ENCODE measurements around the gene MFSD6.

DNA sequence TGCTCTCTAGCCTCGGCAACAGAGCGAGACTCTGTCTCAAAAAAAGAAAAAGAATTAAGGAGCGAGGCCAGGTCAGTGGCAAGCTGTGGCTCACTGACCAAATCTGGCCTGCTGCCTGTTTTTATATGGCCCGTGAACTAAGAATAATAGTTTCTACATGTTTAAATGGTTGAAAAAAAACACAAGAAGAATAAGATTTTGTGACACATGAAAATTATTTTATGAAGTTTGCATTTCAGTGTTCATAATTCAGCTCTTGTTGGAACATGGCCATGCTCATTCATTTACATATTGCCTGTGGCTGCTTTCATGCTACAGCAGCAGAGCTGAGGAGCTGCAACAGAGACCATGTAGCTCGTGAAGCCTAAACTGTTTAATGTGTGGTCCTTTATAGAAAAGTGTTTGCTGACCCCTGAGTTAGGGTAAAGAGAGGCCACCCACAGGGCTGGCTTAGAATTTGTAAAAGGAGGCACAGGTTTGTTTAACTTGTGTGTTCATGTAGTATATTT is 59.5 kb downstream of the MFSD6 start:
- TF ChIP-seq, protein P1, sequence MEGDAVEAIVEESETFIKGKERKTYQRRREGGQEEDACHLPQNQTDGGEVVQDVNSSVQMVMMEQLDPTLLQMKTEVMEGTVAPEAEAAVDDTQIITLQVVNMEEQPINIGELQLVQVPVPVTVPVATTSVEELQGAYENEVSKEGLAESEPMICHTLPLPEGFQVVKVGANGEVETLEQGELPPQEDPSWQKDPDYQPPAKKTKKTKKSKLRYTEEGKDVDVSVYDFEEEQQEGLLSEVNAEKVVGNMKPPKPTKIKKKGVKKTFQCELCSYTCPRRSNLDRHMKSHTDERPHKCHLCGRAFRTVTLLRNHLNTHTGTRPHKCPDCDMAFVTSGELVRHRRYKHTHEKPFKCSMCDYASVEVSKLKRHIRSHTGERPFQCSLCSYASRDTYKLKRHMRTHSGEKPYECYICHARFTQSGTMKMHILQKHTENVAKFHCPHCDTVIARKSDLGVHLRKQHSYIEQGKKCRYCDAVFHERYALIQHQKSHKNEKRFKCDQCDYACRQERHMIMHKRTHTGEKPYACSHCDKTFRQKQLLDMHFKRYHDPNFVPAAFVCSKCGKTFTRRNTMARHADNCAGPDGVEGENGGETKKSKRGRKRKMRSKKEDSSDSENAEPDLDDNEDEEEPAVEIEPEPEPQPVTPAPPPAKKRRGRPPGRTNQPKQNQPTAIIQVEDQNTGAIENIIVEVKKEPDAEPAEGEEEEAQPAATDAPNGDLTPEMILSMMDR (IDR thresholded peaks at IDR 0.05), result no peak
- TF ChIP-seq EP300 (IDR thresholded peaks at IDR 0.05) (no peak), POLR2A (IDR thresholded peaks at IDR 0.05) (no peak)
